SK-N-SH (cell line): ENCODE measurements around the gene BDKRB1. TPM values are rescaled to one million over a fixed set of nuclear protein-coding genes. Genes with fewer than 3 reads are reported as not detected.

Experiments used
- CTCF ChIA-PET: fragments of 300-600, 350-600 bp; formaldehyde crosslinking; extraction: SDS; loops from one replicate; lab custom pipeline; 2021; lab: Yijun Ruan, JAX
- POLR2A ChIA-PET: fragments of 350-600 bp; sonication (Branson Sonifier 250); formaldehyde crosslinking; extraction: SDS; loops from one replicate; lab custom pipeline; 2020; ENCODE audit warnings: antibody characterized with exemption, inconsistent platforms; lab: Yijun Ruan, JAX
- DNase-seq: peaks from one replicate; pipeline ENCODE4 v3.0.0; 2012
- H2AFZ ChIP-seq: fragments of 200-600 bp; sonication (generic); 2 replicates; pipeline ENCODE4 v1.8.1; 2016; ENCODE audit warnings: antibody characterized with exemption, mild to moderate bottlenecking, low read depth
- H3F3A ChIP-seq: fragments of 200-600 bp; sonication (generic); replicated peaks from 2 replicates; pipeline ENCODE3; 2016; ENCODE audit warnings: antibody characterized with exemption, mild to moderate bottlenecking; ENCODE audit not compliant: insufficient read depth
- H3K27ac ChIP-seq, 2 experiments: fragments of 200-500 bp in 1 of 2; fragments of 200-600 bp in 1 of 2; sonication (Bioruptor generic) in 1 of 2; sonication (generic), shearing (Covaris generic) in 1 of 2; 2 replicates each; pipeline versions ENCODE4 v1.5.1 to v1.6.1; 2014 to 2016; ENCODE audit warnings: low read depth in 2 of 2, inconsistent platforms in 1 of 2, low read length in 1 of 2, mild to moderate bottlenecking in 1 of 2, mixed read lengths in 1 of 2
- H3K27me3 ChIP-seq: fragments of 200-600 bp; sonication (generic), shearing (Covaris generic); 2 replicates; pipeline ENCODE4 v1.6.1; 2016; ENCODE audit warnings: mixed run types; ENCODE audit not compliant: insufficient read depth
- H3K36me3 ChIP-seq, 2 experiments: fragments of 200-500 bp in 1 of 2; fragments of 200-600 bp in 1 of 2; sonication (Bioruptor generic) in 1 of 2; sonication (generic) in 1 of 2; replicated peaks in 1 of 2; 2 replicates each; pipeline versions ENCODE3 to v1.5.1; 2014 to 2016; ENCODE audit warnings: low read length in 1 of 2, mild to moderate bottlenecking in 1 of 2; ENCODE audit not compliant: insufficient read depth in 2 of 2, control insufficient read depth in 1 of 2
- H3K4me1 ChIP-seq, 2 experiments: fragments of 200-500 bp in 1 of 2; fragments of 200-600 bp in 1 of 2; sonication (Bioruptor generic) in 1 of 2; sonication (generic), shearing (Covaris generic) in 1 of 2; 2 replicates each; pipeline versions ENCODE4 v1.5.1 to v1.6.1; 2014 to 2016; ENCODE audit warnings: low read depth in 1 of 2, low read length in 1 of 2, mixed run types in 1 of 2; ENCODE audit not compliant: insufficient read depth in 2 of 2, control insufficient read depth in 1 of 2
- H3K4me2 ChIP-seq: fragments of 200-600 bp; sonication (generic), shearing (Covaris generic); 2 replicates; pipeline ENCODE4 v1.6.1; 2017; ENCODE audit warnings: mixed run types
- H3K4me3 ChIP-seq, 2 experiments: fragments of 200-500 bp in 1 of 2; fragments of 200-600 bp in 1 of 2; sonication (Bioruptor generic) in 1 of 2; sonication (generic), shearing (Covaris generic) in 1 of 2; 2 replicates each; pipeline versions ENCODE4 v1.5.1 to v1.8.1; 2014 to 2016; ENCODE audit warnings: low read depth in 2 of 2, inconsistent platforms in 1 of 2, low read length in 1 of 2, mild to moderate bottlenecking in 1 of 2, mixed read lengths in 1 of 2, moderate library complexity in 1 of 2
- H3K79me2 ChIP-seq: fragments of 200-600 bp; sonication (generic); 2 replicates; pipeline ENCODE4 v1.8.1; 2017; ENCODE audit warnings: mild to moderate bottlenecking; ENCODE audit not compliant: insufficient read depth
- H3K9ac ChIP-seq: fragments of 200-600 bp; sonication (generic); 2 replicates; pipeline ENCODE4 v1.6.1; 2017; ENCODE audit warnings: mixed run types
- H3K9me2 ChIP-seq: fragments of 200-600 bp; sonication (generic); 2 replicates; pipeline ENCODE4 v1.6.1; 2017; ENCODE audit warnings: mixed run types
- H3K9me3 ChIP-seq: fragments of 200-600 bp; sonication (generic); 2 replicates; pipeline ENCODE4 v1.6.1; 2017; ENCODE audit warnings: mixed run types, mild to moderate bottlenecking, moderate library complexity
- H4K20me1 ChIP-seq: fragments of 200-600 bp; sonication (generic); 2 replicates; pipeline ENCODE4 v1.6.1; 2017; ENCODE audit warnings: mild to moderate bottlenecking, mixed run types; ENCODE audit not compliant: insufficient read depth
- CHD2 ChIP-seq: fragments of 150-350 bp; IDR thresholded peaks from 2 replicates; pipeline ENCODE4 v1.6.1; 2018; ENCODE audit warnings: low read length; ENCODE audit not compliant: partially characterized antibody
- CTCF ChIP-seq: fragments of 200-600 bp; sonication (generic); IDR thresholded peaks from 2 replicates; pipeline ENCODE4 v1.6.1; 2017; ENCODE audit warnings: antibody characterized with exemption, mild to moderate bottlenecking, moderate library complexity
- JUND ChIP-seq: IDR thresholded peaks from 2 replicates; pipeline ENCODE4 v1.4.0; 2012
- MXI1 ChIP-seq: IDR thresholded peaks from 2 replicates; pipeline ENCODE4 v1.6.1; 2012; ENCODE audit warnings: mild to moderate bottlenecking, low read depth, low read length, improper control_type of control experiment
- PBX3 ChIP-seq: IDR thresholded peaks from 2 replicates; pipeline ENCODE4; 2012
- RAD21 ChIP-seq: IDR thresholded peaks from 2 replicates; pipeline ENCODE4 v1.6.1; 2012; ENCODE audit warnings: mild to moderate bottlenecking, low read length
- RCOR1 ChIP-seq: fragments of 150-350 bp; IDR thresholded peaks from 2 replicates; pipeline ENCODE4 v1.6.1; 2017; ENCODE audit warnings: antibody characterized with exemption, low read length
- REST ChIP-seq: IDR thresholded peaks from 2 replicates; pipeline ENCODE4 v1.6.1; 2012; ENCODE audit warnings: mild to moderate bottlenecking, low read depth, low read length, moderate library complexity
- TAF1 ChIP-seq: IDR thresholded peaks from 2 replicates; pipeline ENCODE4 v1.6.1; 2012; ENCODE audit warnings: low read depth, mild to moderate bottlenecking, low read length, moderate library complexity, borderline replicate concordance
- ZBTB33 ChIP-seq: IDR thresholded peaks from 2 replicates; pipeline ENCODE4 v1.4.0; 2012; ENCODE audit warnings: low read depth, borderline replicate concordance
- WGBS: methylation state at CpG from one replicate; pipeline ENCODE4 v1.1.6; 2017; ENCODE audit warnings: low lambda C conversion rate; 5-methylcytosine and 5-hydroxymethylcytosine counted together
- polyA plus RNA-seq, 3 experiments: library from polyadenylated mRNA; depleted of rRNA; stranded (reverse); fragments of >200 nt; gene quantifications; 2 replicates each; pipeline ENCODE4 v1.2.3, GENCODE V29; 2012

The BDKRB1 gene
- polyA plus RNA-seq, 1 of the 3 experiments (the other 2 are of a cell fraction) = 14.4 TPM

GRCh38 chr14:96274122-96274521 lies 18.1 kb downstream of the BDKRB1 start:
- peak overlapping the region; percentile 53; the same call in 1 of the 2 replicates for H3K4me2 ChIP-seq
- peaks cover 26 to 28% of the 10 kb centered on the region in 2 experiments for H3K4me1 ChIP-seq
- no peak overlapping the region for H3K4me3 ChIP-seq
- ChIA-PET POLR2A (interaction anchor here (0.5 to 2.7 kb wide), 7 partner anchors 12 to 184 kb away, joined by 3 to 8 read pairs (median 5); no protein-coding TSS in a partner anchor), CTCF (interaction anchor here (0.6 to 18.9 kb wide), 25 partner anchors 8 to 712 kb away, joined by 3 to 920 read pairs (median 12); partner anchors contain the start of gene BDKRB2)
- TF ChIP-seq REST (no peak), PBX3 (no peak), CTCF (no peak), RAD21 (no peak), MXI1 (no peak), RCOR1 (no peak), ZBTB33 (no peak), TAF1 (no peak), CHD2 (no peak), JUND (no peak)
- H3K79me2 ChIP-seq = no peaks in the 10 kb centered on the region
- peak overlapping the region; percentile 20; the same call in 1 of the 2 replicates for H2AFZ ChIP-seq
- no peaks in the 10 kb centered on the region; the same call in 1 of the 2 replicates for H3K9me3 ChIP-seq
- no peaks in the 10 kb centered on the region for H3K9me2 ChIP-seq
- DNase-seq = no peak
- no peaks in the 10 kb centered on the region for H3K36me3 ChIP-seq
- H3K9ac ChIP-seq = no peak overlapping the region
- H3K27ac ChIP-seq = peak overlapping the region; percentile 67 to 68
- no peaks in the 10 kb centered on the region for H3K27me3 ChIP-seq
- no peaks in the 10 kb centered on the region for H4K20me1 ChIP-seq
- H3F3A ChIP-seq = peaks cover 17% of the 10 kb centered on the region
- WGBS = 63% methylated on average over 5 of the region's 5 CpGs
